NB4 (cell line): ENCODE results near the gene ANKRD62.

Source experiments
- DNase-seq: peaks from one replicate; pipeline ENCODE4 v3.0.0; 2010; ENCODE audit warnings: low read depth
- H3K4me3 ChIP-seq: one replicate; pipeline ENCODE4 v1.5.1; 2011; ENCODE audit warnings: mild to moderate bottlenecking, low read depth, low read length, moderate library complexity
- CTCF ChIP-seq: IDR thresholded peaks from one replicate; pipeline ENCODE4 v1.5.1; 2012; ENCODE audit warnings: low read depth, low read length
- MYC ChIP-seq: IDR thresholded peaks from 2 replicates; pipeline ENCODE4 v1.6.1; 2011; ENCODE audit warnings: low read depth, low read length
- POLR2A ChIP-seq: IDR thresholded peaks from 2 replicates; pipeline ENCODE4 v1.6.1; 2011; ENCODE audit warnings: mild to moderate bottlenecking; ENCODE audit not compliant: insufficient read length; ENCODE audit errors: extremely low read depth
- TF ChIP-seq, protein P1 (sequence below): IDR thresholded peaks from 2 replicates; pipeline ENCODE4 v1.6.1; 2011; ENCODE audit warnings: low read depth, low read length

The ANKRD62 gene

DNA sequence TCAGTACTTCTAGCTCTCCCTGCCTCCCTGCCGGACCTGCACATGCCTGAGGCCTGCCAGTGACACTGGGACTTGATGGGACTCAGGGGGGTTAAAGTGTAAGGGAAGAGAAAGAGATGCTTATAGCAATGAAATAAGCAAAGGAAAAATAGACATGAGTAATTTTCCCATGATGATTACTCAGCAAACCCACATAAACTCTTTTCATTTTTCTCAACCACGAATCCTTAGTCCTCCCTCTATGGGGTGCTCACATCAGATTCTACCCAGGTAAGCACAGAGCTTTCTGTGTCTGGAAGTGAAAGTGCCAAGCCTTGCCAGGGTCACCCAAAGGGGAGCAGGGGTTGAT lies 44.8 kb upstream of the ANKRD62 start:
- TF ChIP-seq POLR2A = no peak
- TF ChIP-seq, protein P1, sequence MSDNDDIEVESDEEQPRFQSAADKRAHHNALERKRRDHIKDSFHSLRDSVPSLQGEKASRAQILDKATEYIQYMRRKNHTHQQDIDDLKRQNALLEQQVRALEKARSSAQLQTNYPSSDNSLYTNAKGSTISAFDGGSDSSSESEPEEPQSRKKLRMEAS = no peak
- TF ChIP-seq CTCF = no peak
- no peak for TF ChIP-seq MYC
- no peak overlapping the region for H3K4me3 ChIP-seq
- no peak for DNase-seq

- H3K4me3 ChIP-seq = no peak overlapping the region
- peak; percentile 38 for DNase-seq
- TF ChIP-seq CTCF = no peak
- TF ChIP-seq, protein P1 = no peak
- no peak for TF ChIP-seq MYC
- no peak for TF ChIP-seq POLR2A
Observed at GRCh38 chr18:12049978-12050811, 43.4 kb upstream of the ANKRD62 start.

DNA sequence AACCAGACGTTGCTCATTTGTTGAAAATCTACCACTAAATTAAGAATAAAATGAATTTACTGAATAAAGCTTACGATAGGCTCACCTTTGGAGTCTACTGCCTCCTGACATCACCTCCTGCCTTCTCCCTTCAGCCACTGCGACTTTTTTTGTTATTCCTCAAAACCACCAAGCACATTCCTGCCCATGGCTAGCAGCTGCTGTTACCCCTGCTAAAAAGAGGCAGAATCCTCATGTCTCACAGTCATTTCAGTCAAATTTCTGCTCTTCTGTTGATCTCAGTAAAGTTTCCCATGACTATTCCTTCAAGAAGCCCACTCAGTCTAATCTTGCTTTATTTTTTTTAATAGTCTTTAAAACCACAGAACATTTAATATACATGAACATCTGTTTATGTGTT lies 40.8 kb upstream of the ANKRD62 start:
- H3K4me3 ChIP-seq = no peak overlapping the region

GRCh38 chr18:12053289-12053688 lies 40.4 kb upstream of the ANKRD62 start:
- no peak overlapping the region for H3K4me3 ChIP-seq
- TF ChIP-seq, protein P1 = no peak
- TF ChIP-seq POLR2A (no peak), MYC (no peak), CTCF (no peak)
- peak; percentile 64 for DNase-seq

More for the DNA sequence above, 40.8 kb upstream of the ANKRD62 start:
- no peak for TF ChIP-seq MYC
- TF ChIP-seq POLR2A = no peak
- no peak for TF ChIP-seq CTCF
- TF ChIP-seq, protein P1 = no peak
- DNase-seq = no peak

GRCh38 chr18:12056034-12056883 lies 37.4 kb upstream of the ANKRD62 start:
- DNase-seq = no peak

More at GRCh38 chr18:12056034-12056883, 37.4 kb upstream of the ANKRD62 start:
- TF ChIP-seq MYC = no peak
- TF ChIP-seq, protein P1 = no peak
- TF ChIP-seq CTCF = no peak
- TF ChIP-seq POLR2A = no peak
- no peak overlapping the region for H3K4me3 ChIP-seq
